T-helper 2 cell treated with Interferon-gamma antibody and Interleukin-4, amounts not matched to agents 5 μg/mL and 100 μg/mL, for 36 hours (primary cell): ENCODE data around the gene ATP6V1B1.

ENCODE experiments used
- DNase-seq: peaks from one replicate; pipeline ENCODE4 v3.0.0; 2021; ENCODE audit warnings: low spot score
- H3K27ac Mint-ChIP-seq: one replicate; pipeline ENCODE4 v1.8.0; 2021; ENCODE audit warnings: mild to moderate bottlenecking, mixed read lengths
- H3K27me3 Mint-ChIP-seq: one replicate; pipeline ENCODE4 v1.8.0; 2021; ENCODE audit warnings: low read depth, mixed read lengths
- H3K36me3 Mint-ChIP-seq: one replicate; pipeline ENCODE4 v1.8.0; 2021; ENCODE audit warnings: low read depth, mixed read lengths
- H3K4me1 Mint-ChIP-seq: one replicate; pipeline ENCODE4 v1.8.0; 2021; ENCODE audit warnings: low read depth, mixed read lengths
- H3K4me3 Mint-ChIP-seq: one replicate; pipeline ENCODE4 v1.8.0; 2022; ENCODE audit warnings: mild to moderate bottlenecking, moderate library complexity, mixed read lengths
- H3K9me3 Mint-ChIP-seq: one replicate; pipeline ENCODE4 v1.8.0; 2021; ENCODE audit warnings: mixed read lengths

The ATP6V1B1 gene

GRCh38 chr2:70905443-70906421, 30.0 kb upstream of the ATP6V1B1 start:
- no peak overlapping the region for H3K27ac Mint-ChIP-seq
- H3K4me3 Mint-ChIP-seq, result no peak overlapping the region
- H3K36me3 Mint-ChIP-seq, result no peaks in the 10 kb centered on the region
- no peak for DNase-seq
- peaks cover 11% of the 10 kb centered on the region for H3K4me1 Mint-ChIP-seq
- H3K9me3 Mint-ChIP-seq, result no peaks in the 10 kb centered on the region
- peaks cover 83% of the 10 kb centered on the region for H3K27me3 Mint-ChIP-seq

- no peak overlapping the region for H3K4me3 Mint-ChIP-seq
- H3K27me3 Mint-ChIP-seq, result peaks cover 84% of the 10 kb centered on the region
- H3K9me3 Mint-ChIP-seq, result no peaks in the 10 kb centered on the region
- DNase-seq, result no peak
- H3K4me1 Mint-ChIP-seq, result peaks cover 8% of the 10 kb centered on the region
- H3K36me3 Mint-ChIP-seq, result no peaks in the 10 kb centered on the region
- no peak overlapping the region for H3K27ac Mint-ChIP-seq
Measured at GRCh38 chr2:70906439-70907005, 29.2 kb upstream of the ATP6V1B1 start.

GRCh38 chr2:70907130-70908057, 28.3 kb upstream of the ATP6V1B1 start:
- Mint-ChIP-seq H3K27ac (no peak overlapping the region), H3K27me3 (peaks cover 84% of the 10 kb centered on the region), H3K9me3 (no peaks in the 10 kb centered on the region), H3K36me3 (no peaks in the 10 kb centered on the region), H3K4me3 (peak overlapping the region; percentile 44), H3K4me1 (peaks cover 7% of the 10 kb centered on the region)
- no peak for DNase-seq

- Mint-ChIP-seq H3K9me3 (no peaks in the 10 kb centered on the region), H3K27ac (no peak overlapping the region), H3K4me3 (no peak overlapping the region), H3K27me3 (peaks cover 41% of the 10 kb centered on the region), H3K36me3 (no peaks in the 10 kb centered on the region), H3K4me1 (no peaks in the 10 kb centered on the region)
- no peak for DNase-seq
Measured at GRCh38 chr2:70916291-70916690, 19.4 kb upstream of the ATP6V1B1 start.

GRCh38 chr2:70918016-70918415, 17.7 kb upstream of the ATP6V1B1 start:
- Mint-ChIP-seq H3K36me3 (no peaks in the 10 kb centered on the region), H3K27ac (no peak overlapping the region), H3K9me3 (no peaks in the 10 kb centered on the region), H3K27me3 (peaks cover 24% of the 10 kb centered on the region), H3K4me3 (no peak overlapping the region), H3K4me1 (no peaks in the 10 kb centered on the region)
- DNase-seq, result no peak

- Mint-ChIP-seq H3K36me3 (no peaks in the 10 kb centered on the region), H3K27ac (no peak overlapping the region), H3K27me3 (peaks cover 20% of the 10 kb centered on the region), H3K4me1 (no peaks in the 10 kb centered on the region), H3K9me3 (no peaks in the 10 kb centered on the region), H3K4me3 (no peak overlapping the region)
- DNase-seq, result peak; percentile 49
Measured at GRCh38 chr2:70919672-70920366, 15.9 kb upstream of the ATP6V1B1 start.

- no peaks in the 10 kb centered on the region for H3K4me1 Mint-ChIP-seq
- no peak for DNase-seq
- H3K36me3 Mint-ChIP-seq, result no peaks in the 10 kb centered on the region
- peaks cover 18% of the 10 kb centered on the region for H3K27me3 Mint-ChIP-seq
- no peak overlapping the region for H3K27ac Mint-ChIP-seq
- no peak overlapping the region for H3K4me3 Mint-ChIP-seq
- no peaks in the 10 kb centered on the region for H3K9me3 Mint-ChIP-seq
Measured at GRCh38 chr2:70920367-70920715, 15.4 kb upstream of the ATP6V1B1 start.

GRCh38 chr2:70921031-70921430, 14.7 kb upstream of the ATP6V1B1 start:
- Mint-ChIP-seq H3K27ac (no peak overlapping the region), H3K4me1 (no peaks in the 10 kb centered on the region), H3K9me3 (no peaks in the 10 kb centered on the region), H3K36me3 (no peaks in the 10 kb centered on the region), H3K4me3 (no peak overlapping the region), H3K27me3 (peaks cover 19% of the 10 kb centered on the region)
- no peak for DNase-seq

GRCh38 chr2:70921839-70922234, 13.9 kb upstream of the ATP6V1B1 start:
- Mint-ChIP-seq H3K4me1 (no peaks in the 10 kb centered on the region), H3K27ac (no peak overlapping the region), H3K36me3 (no peaks in the 10 kb centered on the region), H3K9me3 (no peaks in the 10 kb centered on the region), H3K27me3 (peaks cover 14% of the 10 kb centered on the region), H3K4me3 (no peak overlapping the region)
- no peak for DNase-seq

GRCh38 chr2:70922235-70923234, 13.2 kb upstream of the ATP6V1B1 start:
- Mint-ChIP-seq H3K9me3 (no peaks in the 10 kb centered on the region), H3K27ac (no peak overlapping the region), H3K4me3 (no peak overlapping the region), H3K4me1 (no peaks in the 10 kb centered on the region), H3K27me3 (peaks cover 11% of the 10 kb centered on the region), H3K36me3 (no peaks in the 10 kb centered on the region)
- DNase-seq, result no peak

GRCh38 chr2:70923378-70924015, 12.2 kb upstream of the ATP6V1B1 start:
- Mint-ChIP-seq H3K36me3 (no peaks in the 10 kb centered on the region), H3K27ac (no peak overlapping the region), H3K27me3 (peaks cover 5% of the 10 kb centered on the region), H3K9me3 (no peaks in the 10 kb centered on the region), H3K4me3 (no peak overlapping the region), H3K4me1 (no peaks in the 10 kb centered on the region)
- no peak for DNase-seq

- no peaks in the 10 kb centered on the region for H3K36me3 Mint-ChIP-seq
- DNase-seq, result no peak
- no peaks in the 10 kb centered on the region for H3K4me1 Mint-ChIP-seq
- no peak overlapping the region for H3K27ac Mint-ChIP-seq
- H3K4me3 Mint-ChIP-seq, result no peak overlapping the region
- H3K27me3 Mint-ChIP-seq, result peaks cover 6% of the 10 kb centered on the region
- no peaks in the 10 kb centered on the region for H3K9me3 Mint-ChIP-seq
Measured at GRCh38 chr2:70926042-70926441, 9.7 kb upstream of the ATP6V1B1 start.
